ENCODE data around the gene ARGLU1. TPM values are rescaled to one million over a fixed set of nuclear protein-coding genes. Genes with fewer than 3 reads are reported as not detected.

Gene ARGLU1
- total RNA-seq, 1 experiment from 2014 or later: 66.5 TPM

DNA sequence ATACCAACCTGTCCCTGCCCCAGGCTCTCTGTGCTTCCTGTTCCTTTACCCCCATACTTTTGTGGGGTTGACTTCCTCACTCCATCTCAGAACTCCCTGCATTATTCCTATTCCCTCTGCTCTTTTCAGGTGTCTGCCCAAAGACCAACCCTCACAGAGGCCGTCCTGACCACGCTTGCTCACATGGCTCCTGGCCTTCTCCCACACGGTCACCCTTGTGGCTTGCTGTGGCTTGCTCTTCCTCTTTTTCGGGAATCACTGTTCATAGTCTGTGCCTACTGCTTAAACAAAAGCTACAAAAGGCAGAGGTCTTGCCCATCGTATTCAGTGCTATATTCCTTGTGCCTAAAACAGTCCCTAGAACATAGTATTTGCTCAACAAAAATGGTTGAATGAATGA, 25.2 kb upstream of the ARGLU1 start:
- CTCF ChIA-PET: no interaction called here

DNA sequence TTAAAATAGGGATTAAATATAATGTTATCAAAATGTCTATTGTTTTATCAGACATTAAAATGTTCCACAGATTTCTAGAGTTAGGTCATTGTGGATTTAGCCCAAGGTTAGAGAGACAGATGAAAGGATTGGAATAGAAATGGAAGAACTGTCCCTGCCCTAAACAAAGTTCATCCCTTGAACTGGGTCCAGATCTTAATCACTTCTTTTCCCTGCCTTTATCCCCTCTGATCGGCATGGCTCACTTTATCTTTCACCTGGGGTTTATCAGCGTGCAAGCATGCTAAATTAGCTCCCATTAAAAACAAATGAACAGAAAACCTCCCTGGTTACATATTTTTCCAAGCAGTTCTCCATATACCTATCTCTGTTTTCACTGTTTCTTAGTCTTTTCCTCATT, 23.4 kb upstream of the ARGLU1 start:
- H3K27me3 ChIP-seq (replicated peaks; ENCODE audit: insufficient read depth, low read depth, low read length, poor library complexity): no peaks in the 10 kb centered on the region
- CTCF ChIA-PET: no interaction called here
- H3K36me3 ChIP-seq (ENCODE audit: insufficient read depth, low read length, poor library complexity, severe bottlenecking): no peaks in the 10 kb centered on the region
- H3K27ac ChIP-seq (ENCODE audit: low read depth, low read length, poor library complexity, severe bottlenecking): no peak overlapping the region
- H3K4me1 ChIP-seq (ENCODE audit: insufficient read depth, low read length, poor library complexity, severe bottlenecking): peaks cover 15% of the 10 kb centered on the region
- TF ChIP-seq EZH2 (IDR thresholded peaks at IDR 0.05; ENCODE audit: borderline replicate concordance, low read depth, low read length, poor library complexity, severe bottlenecking): no peak
- TF ChIP-seq, protein P1, sequence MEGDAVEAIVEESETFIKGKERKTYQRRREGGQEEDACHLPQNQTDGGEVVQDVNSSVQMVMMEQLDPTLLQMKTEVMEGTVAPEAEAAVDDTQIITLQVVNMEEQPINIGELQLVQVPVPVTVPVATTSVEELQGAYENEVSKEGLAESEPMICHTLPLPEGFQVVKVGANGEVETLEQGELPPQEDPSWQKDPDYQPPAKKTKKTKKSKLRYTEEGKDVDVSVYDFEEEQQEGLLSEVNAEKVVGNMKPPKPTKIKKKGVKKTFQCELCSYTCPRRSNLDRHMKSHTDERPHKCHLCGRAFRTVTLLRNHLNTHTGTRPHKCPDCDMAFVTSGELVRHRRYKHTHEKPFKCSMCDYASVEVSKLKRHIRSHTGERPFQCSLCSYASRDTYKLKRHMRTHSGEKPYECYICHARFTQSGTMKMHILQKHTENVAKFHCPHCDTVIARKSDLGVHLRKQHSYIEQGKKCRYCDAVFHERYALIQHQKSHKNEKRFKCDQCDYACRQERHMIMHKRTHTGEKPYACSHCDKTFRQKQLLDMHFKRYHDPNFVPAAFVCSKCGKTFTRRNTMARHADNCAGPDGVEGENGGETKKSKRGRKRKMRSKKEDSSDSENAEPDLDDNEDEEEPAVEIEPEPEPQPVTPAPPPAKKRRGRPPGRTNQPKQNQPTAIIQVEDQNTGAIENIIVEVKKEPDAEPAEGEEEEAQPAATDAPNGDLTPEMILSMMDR (conservative IDR thresholded peaks at IDR 0.05; ENCODE audit: low read depth, low read length): no peak
- no TSS peak for BruUV-seq (replicated peaks)
- no peaks in the 10 kb centered on the region for H3K9me3 ChIP-seq (ENCODE audit: low read depth, low read length, poor library complexity, severe bottlenecking)
- intact Hi-C loops (cut with micrococcal nuclease; ENCODE audit: unreplicated experiment): no loop called here
- no peak for DNase-seq (ENCODE audit: low spot score)
- no peak overlapping the region for H3K4me3 ChIP-seq (ENCODE audit: low read depth, low read length, poor library complexity, severe bottlenecking)
- POLR2A ChIA-PET (ENCODE audit: low non-redundant PET): no interaction called here

More for the DNA sequence above, 25.2 kb upstream of the ARGLU1 start:
- DNase-seq (ENCODE audit: low spot score): no peak
- no peak overlapping the region for H3K4me3 ChIP-seq (ENCODE audit: low read depth, low read length, poor library complexity, severe bottlenecking)
- H3K36me3 ChIP-seq (ENCODE audit: insufficient read depth, low read length, poor library complexity, severe bottlenecking): no peaks in the 10 kb centered on the region
- BruUV-seq (replicated peaks): no TSS peak
- no peaks in the 10 kb centered on the region for H3K27me3 ChIP-seq (replicated peaks; ENCODE audit: insufficient read depth, low read depth, low read length, poor library complexity)
- no peak overlapping the region for H3K27ac ChIP-seq (ENCODE audit: low read depth, low read length, poor library complexity, severe bottlenecking)
- peaks cover 15% of the 10 kb centered on the region for H3K4me1 ChIP-seq (ENCODE audit: insufficient read depth, low read length, poor library complexity, severe bottlenecking)
- H3K9me3 ChIP-seq (ENCODE audit: low read depth, low read length, poor library complexity, severe bottlenecking): no peaks in the 10 kb centered on the region
- TF ChIP-seq, protein P1 (conservative IDR thresholded peaks at IDR 0.05; ENCODE audit: low read depth, low read length): no peak
- no peak for TF ChIP-seq EZH2 (IDR thresholded peaks at IDR 0.05; ENCODE audit: borderline replicate concordance, low read depth, low read length, poor library complexity, severe bottlenecking)
- intact Hi-C loops (cut with micrococcal nuclease; ENCODE audit: unreplicated experiment): no loop called here
- POLR2A ChIA-PET (ENCODE audit: low non-redundant PET): no interaction called here

DNA sequence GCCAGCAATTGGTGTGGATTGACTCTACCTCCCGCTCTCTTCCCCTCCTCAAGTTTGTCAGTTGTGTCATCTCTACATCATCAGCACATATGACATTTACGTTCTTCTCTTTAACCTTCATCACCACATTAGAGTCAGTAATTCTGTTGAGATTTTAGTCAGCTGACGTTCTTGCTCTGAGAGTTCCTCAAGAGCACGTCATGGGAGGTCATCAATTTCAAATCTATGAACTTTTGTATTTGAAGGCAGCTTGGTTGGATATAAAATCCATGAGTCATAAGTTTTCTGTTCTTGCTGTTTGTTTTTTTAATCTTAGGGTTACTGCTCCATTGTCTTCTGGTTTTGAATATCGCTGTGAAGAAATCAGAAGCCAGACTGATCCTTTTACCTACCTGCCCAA, 21.8 kb upstream of the ARGLU1 start:
- H3K4me3 ChIP-seq (ENCODE audit: low read depth, low read length, poor library complexity, severe bottlenecking): no peak overlapping the region
- TF ChIP-seq, protein P1 (conservative IDR thresholded peaks at IDR 0.05; ENCODE audit: low read depth, low read length): no peak
- no peak for TF ChIP-seq EZH2 (IDR thresholded peaks at IDR 0.05; ENCODE audit: borderline replicate concordance, low read depth, low read length, poor library complexity, severe bottlenecking)
- DNase-seq (ENCODE audit: low spot score): no peak
- peaks cover 7% of the 10 kb centered on the region for H3K4me1 ChIP-seq (ENCODE audit: insufficient read depth, low read length, poor library complexity, severe bottlenecking)
- CTCF ChIA-PET: no interaction called here
- no peaks in the 10 kb centered on the region for H3K27me3 ChIP-seq (replicated peaks; ENCODE audit: insufficient read depth, low read depth, low read length, poor library complexity)
- intact Hi-C loops (cut with micrococcal nuclease; ENCODE audit: unreplicated experiment): no loop called here
- H3K9me3 ChIP-seq (ENCODE audit: low read depth, low read length, poor library complexity, severe bottlenecking): peaks cover 15% of the 10 kb centered on the region
- no peaks in the 10 kb centered on the region for H3K36me3 ChIP-seq (ENCODE audit: insufficient read depth, low read length, poor library complexity, severe bottlenecking)
- BruUV-seq (replicated peaks): no TSS peak
- POLR2A ChIA-PET (ENCODE audit: low non-redundant PET): no interaction called here
- H3K27ac ChIP-seq (ENCODE audit: low read depth, low read length, poor library complexity, severe bottlenecking): no peak overlapping the region
